Endothelial cell of umbilical vein (primary cell): ENCODE data around the gene CCT8. TPM values are rescaled to one million over a fixed set of nuclear protein-coding genes. Genes with fewer than 3 reads are reported as not detected.

ENCODE experiments used
- BruUV-seq: library from RNA; stranded (reverse); fragments of 400-500 nt; replicated peaks from 2 replicates; lab custom pipeline; 2021; lab: Mats Ljungman, UMichigan
- CTCF ChIA-PET: fragments of 300-600, 350-600 bp; sonication (Branson Sonifier 250); formaldehyde crosslinking; loops from one replicate; lab custom pipeline; 2021; ENCODE audit warnings: antibody characterized with exemption, inconsistent platforms; lab: Charles Lee
- POLR2A ChIA-PET: fragments of 300-600, 350-600 bp; sonication (Branson Sonifier 250); formaldehyde crosslinking; loops from one replicate; lab custom pipeline; 2021; ENCODE audit warnings: antibody characterized with exemption, inconsistent platforms; lab: Charles Lee
- DNase-seq: peaks from one replicate; pipeline ENCODE4 v3.0.0-alpha.2; 2011; ENCODE audit warnings: low read depth, low spot score
- FAIRE-seq: peaks from 2 replicates; lab custom pipeline; 2011; peaks lifted over from hg19 to GRCh38; lab: Jason Lieb, UNC
- H2AFZ ChIP-seq: 2 replicates; pipeline ENCODE4 v1.6.0; 2012; ENCODE audit warnings: low read depth, low read length, control low read depth, inconsistent platforms
- H3K27ac ChIP-seq: 2 replicates; pipeline ENCODE4 v1.5.1; 2011; ENCODE audit warnings: low read depth, mild to moderate bottlenecking, control low read depth, low read length, moderate library complexity; ENCODE audit not compliant: insufficient read depth
- H3K27me3 ChIP-seq, 2 experiments: 2 replicates each; pipeline versions ENCODE4 v1.6.0 to v1.6.1; 2011; ENCODE audit warnings: low read length in 2 of 2, mixed read lengths in 1 of 2; ENCODE audit not compliant: control insufficient read depth in 2 of 2, insufficient read depth in 2 of 2
- H3K36me3 ChIP-seq, 2 experiments: 2 replicates in 1 of 2; 3 replicates in 1 of 2; pipeline ENCODE4 v1.5.1; 2011; ENCODE audit warnings: low read length in 2 of 2, mild to moderate bottlenecking in 1 of 2, moderate library complexity in 1 of 2; ENCODE audit not compliant: control insufficient read depth in 2 of 2, insufficient read depth in 2 of 2; ENCODE audit errors: extremely low read depth in 1 of 2
- H3K4me1 ChIP-seq: 3 replicates; pipeline ENCODE4 v1.5.1; 2011; ENCODE audit warnings: mild to moderate bottlenecking, low read length; ENCODE audit not compliant: control insufficient read depth, insufficient read depth; ENCODE audit errors: extremely low read depth
- H3K4me2 ChIP-seq: 2 replicates; pipeline ENCODE4 v1.6.1; 2011; ENCODE audit warnings: low read length, control low read depth, mixed read lengths; ENCODE audit not compliant: insufficient read depth
- H3K4me3 ChIP-seq, 3 experiments: fragments of 200-600 bp in 1 of 3; sonication (generic), shearing (Covaris generic) in 1 of 3; replicated peaks in 1 of 3; 2 replicates each; pipeline ENCODE4 v1.5.1; 2011 to 2016; ENCODE audit warnings: control low read depth in 3 of 3, low read length in 3 of 3, mild to moderate bottlenecking in 2 of 3, inconsistent platforms in 1 of 3, low read depth in 1 of 3, moderate library complexity in 1 of 3; ENCODE audit not compliant: insufficient read depth in 1 of 3
- H3K79me2 ChIP-seq: 2 replicates; pipeline ENCODE4 v1.6.0; 2012; ENCODE audit warnings: low read length, inconsistent platforms; ENCODE audit not compliant: control insufficient read depth, insufficient read depth
- H3K9ac ChIP-seq: replicated peaks from 2 replicates; pipeline ENCODE3; 2011; ENCODE audit warnings: low read length, control low read depth; ENCODE audit not compliant: insufficient read depth; ENCODE audit errors: extremely low read depth
- H3K9me1 ChIP-seq: replicated peaks from 3 replicates; pipeline ENCODE4 v1.6.0; 2011; ENCODE audit warnings: mild to moderate bottlenecking, low read length; ENCODE audit not compliant: control insufficient read depth, insufficient read depth; ENCODE audit errors: extremely low read depth
- H3K9me3 ChIP-seq: replicated peaks from 2 replicates; pipeline ENCODE4 v1.5.1; 2012; ENCODE audit warnings: low read length, inconsistent platforms; ENCODE audit not compliant: control insufficient read depth, insufficient read depth
- H4K20me1 ChIP-seq: replicated peaks from 2 replicates; pipeline ENCODE3; 2011; ENCODE audit warnings: mild to moderate bottlenecking, low read length; ENCODE audit not compliant: control insufficient read depth, insufficient read depth; ENCODE audit errors: extremely low read depth
- EZH2 ChIP-seq: IDR thresholded peaks from 2 replicates; pipeline ENCODE4 v1.6.1; 2012; ENCODE audit warnings: borderline replicate concordance, low read depth, mild to moderate bottlenecking, moderate library complexity, low read length, inconsistent platforms; ENCODE audit not compliant: severe bottlenecking
- FOS ChIP-seq: IDR thresholded peaks from 2 replicates; pipeline ENCODE4 v1.6.1; 2011; ENCODE audit warnings: mild to moderate bottlenecking, low read length, moderate library complexity, borderline replicate concordance; ENCODE audit not compliant: insufficient read depth
- GATA2 ChIP-seq: IDR thresholded peaks from 2 replicates; pipeline ENCODE4 v1.7.0; 2011; ENCODE audit warnings: low read depth, mild to moderate bottlenecking, moderate library complexity, mixed read lengths, low read length; ENCODE audit not compliant: insufficient read length, insufficient read depth
- JUN ChIP-seq: IDR thresholded peaks from 2 replicates; pipeline ENCODE4 v1.6.1; 2011; ENCODE audit warnings: borderline replicate concordance, low read depth; ENCODE audit not compliant: insufficient read length, insufficient read depth
- MYC ChIP-seq: IDR thresholded peaks from one replicate; pipeline ENCODE4 v1.6.1; 2011; ENCODE audit warnings: mild to moderate bottlenecking, low read depth, low read length
- POLR2AphosphoS5 ChIP-seq: IDR thresholded peaks from 2 replicates; pipeline ENCODE4 v1.6.1; 2012; ENCODE audit warnings: low read depth, mild to moderate bottlenecking, control low read depth, low read length, moderate library complexity; ENCODE audit not compliant: insufficient read depth
- dilution Hi-C: fragments of 300-500 bp; cut with MboI; formaldehyde crosslinking; loops from one replicate; pipeline ENCODE4 v1.15.0; 2019; ENCODE audit warnings: low sequenced_read_pairs; ENCODE audit not compliant: extremely low pct_ligation_motif_present
- intact Hi-C: fragments of 100-400 bp; cut with micrococcal nuclease; formaldehyde crosslinking; loops from one replicate; pipeline ENCODE4 v1.10.0; 2022
- polyA plus RNA-seq, 4 experiments: library from polyadenylated mRNA; depleted of rRNA in 3 of 4; stranded (reverse) in 3 of 4; unstranded in 1 of 4; fragments of >200 nt; gene quantifications; 2 replicates each; pipeline versions ENCODE4 v1.2.1 to v1.2.3, GENCODE V29; 2011 to 2012; ENCODE audit warnings: missing spikeins in 1 of 4
- total RNA-seq: library from RNA; stranded (reverse); gene quantifications from 2 replicates; pipeline ENCODE4 v1.2.3, GENCODE V29; 2021
- TF ChIP-seq, protein P1 (sequence below): IDR thresholded peaks from 2 replicates; pipeline ENCODE4 v1.6.1; 2011; ENCODE audit not compliant: insufficient read depth, insufficient read length
- TF ChIP-seq, protein P2 (sequence below), 2 donors: IDR thresholded peaks; 1 replicate in 1 of 2; 2 replicates in 1 of 2; pipeline ENCODE4 v1.5.1; 2011; ENCODE audit warnings: low read length in 2 of 2, mild to moderate bottlenecking in 2 of 2, moderate library complexity in 2 of 2, control low read depth in 1 of 2, inconsistent platforms in 1 of 2, low read depth in 1 of 2; ENCODE audit not compliant: insufficient read depth in 1 of 2; ENCODE audit errors: extremely low read depth in 1 of 2

The CCT8 gene
- total and polyA plus RNA-seq, 2 donors (not counting 3 experiments of a cell fraction or from before 2014, with no cell fraction given): 102 to 212 TPM

DNA sequence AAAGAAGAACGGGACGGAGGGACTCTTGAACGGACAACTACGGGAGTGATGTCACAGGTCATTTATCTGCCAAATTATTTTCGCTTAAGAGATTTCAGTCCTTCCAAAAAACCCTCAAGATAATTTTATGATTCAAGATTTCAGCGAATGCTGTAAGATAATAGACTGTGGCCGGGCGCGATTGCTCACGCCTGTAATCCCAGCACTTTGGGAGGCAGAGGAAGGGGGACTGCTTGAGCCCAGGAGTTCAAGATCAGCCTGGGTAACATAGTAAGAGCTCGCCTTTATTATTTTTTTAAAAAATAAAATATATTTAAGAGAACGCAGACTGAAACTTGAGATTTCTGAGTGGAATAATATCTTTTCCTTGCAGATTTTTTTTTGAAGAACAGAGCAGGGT, 54.9 kb downstream of the CCT8 start:
- Histone ChIP-seq H3K79me2 (peaks cover 14% of the 10 kb centered on the region), H3K9me1 (no peaks in the 10 kb centered on the region), H3K4me2 (peak overlapping the region; percentile 98), H4K20me1 (no peaks in the 10 kb centered on the region), H3K27me3 (no peaks in the 10 kb centered on the region), H3K27ac (peak overlapping the region; percentile 78), H3K4me1 (peaks cover 11% of the 10 kb centered on the region), H3K9me3 (no peaks in the 10 kb centered on the region), H3K36me3 (peaks cover 0 to 2% of the 10 kb centered on the region in 2 experiments), H2AFZ (peak overlapping the region; percentile 92), H3K9ac (peak overlapping the region; percentile 85), H3K4me3 (peak overlapping the region; percentile 33 to 96 (median 87))
- peak; percentile 15 for DNase-seq
- CTCF ChIA-PET: interaction anchor here (1.0 kb wide), 1 partner anchor 16 kb away, joined by 7 read pairs; no protein-coding TSS in a partner anchor
- TF ChIP-seq POLR2AphosphoS5 (no peak), FOS (no peak)
- BruUV-seq: no TSS peak
- intact Hi-C loops: no loop called here
- POLR2A ChIA-PET: interaction anchor here (0.9 to 1.5 kb wide), 3 partner anchors 16 to 19 kb away, joined by 3 to 6 read pairs (median 3); no protein-coding TSS in a partner anchor
- dilution Hi-C loops: no loop called here
- no peak for FAIRE-seq

DNA sequence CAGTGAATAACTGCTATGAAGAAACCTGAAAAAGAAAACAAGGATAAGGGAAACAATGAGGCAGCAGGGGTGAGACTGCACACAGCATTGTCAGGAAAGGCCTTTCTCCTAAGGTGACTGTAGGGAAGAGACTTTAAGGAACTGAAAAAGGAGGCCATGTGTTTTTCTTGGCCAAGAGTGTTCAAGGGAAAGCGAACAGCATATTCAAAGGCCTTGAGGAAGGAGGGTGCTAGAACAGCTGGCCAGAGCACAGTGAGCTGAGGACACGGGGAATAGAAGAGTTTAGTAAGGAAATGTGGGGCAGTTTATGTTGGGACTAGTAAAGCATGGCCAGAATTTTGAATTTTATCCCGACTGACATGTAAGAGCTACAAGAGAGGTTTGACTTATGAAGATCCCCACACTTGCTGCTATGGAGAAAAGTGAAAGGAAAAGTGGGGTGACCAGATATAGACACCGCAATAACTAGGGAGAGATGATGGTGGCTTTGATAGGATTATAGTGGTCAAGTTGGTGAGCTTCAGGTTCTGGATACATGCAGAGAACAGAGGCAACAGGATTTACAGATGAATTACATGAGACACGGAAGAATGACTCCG, 55.7 kb downstream of the CCT8 start:
- Histone ChIP-seq H3K4me2 (peak overlapping the region; percentile 98), H3K9ac (peak overlapping the region; percentile 85), H3K79me2 (peaks cover 14% of the 10 kb centered on the region), H3K9me1 (no peaks in the 10 kb centered on the region), H4K20me1 (no peaks in the 10 kb centered on the region), H3K4me1 (peaks cover 11% of the 10 kb centered on the region), H3K4me3 (peak overlapping the region in 2 of 3 experiments; percentile 87 to 96), H3K27ac (peak overlapping the region; percentile 15), H3K36me3 (peaks cover 0 to 2% of the 10 kb centered on the region in 2 experiments), H3K9me3 (no peaks in the 10 kb centered on the region), H3K27me3 (no peaks in the 10 kb centered on the region), H2AFZ (peak overlapping the region; percentile 11)
- intact Hi-C loops (no loop called here), dilution Hi-C loops (no loop called here)
- CTCF ChIA-PET: no interaction called here
- DNase-seq (peak; percentile 82), FAIRE-seq (peak; percentile 63)
- BruUV-seq: no TSS peak
- POLR2A ChIA-PET: interaction anchor here (1.5 kb wide), 1 partner anchor 15 kb away, joined by 6 read pairs; no protein-coding TSS in a partner anchor
- no peak for TF ChIP-seq MYC
- no peak for TF ChIP-seq POLR2AphosphoS5
- TF ChIP-seq, protein P1, sequence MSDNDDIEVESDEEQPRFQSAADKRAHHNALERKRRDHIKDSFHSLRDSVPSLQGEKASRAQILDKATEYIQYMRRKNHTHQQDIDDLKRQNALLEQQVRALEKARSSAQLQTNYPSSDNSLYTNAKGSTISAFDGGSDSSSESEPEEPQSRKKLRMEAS: no peak
- TF ChIP-seq, protein P2, sequence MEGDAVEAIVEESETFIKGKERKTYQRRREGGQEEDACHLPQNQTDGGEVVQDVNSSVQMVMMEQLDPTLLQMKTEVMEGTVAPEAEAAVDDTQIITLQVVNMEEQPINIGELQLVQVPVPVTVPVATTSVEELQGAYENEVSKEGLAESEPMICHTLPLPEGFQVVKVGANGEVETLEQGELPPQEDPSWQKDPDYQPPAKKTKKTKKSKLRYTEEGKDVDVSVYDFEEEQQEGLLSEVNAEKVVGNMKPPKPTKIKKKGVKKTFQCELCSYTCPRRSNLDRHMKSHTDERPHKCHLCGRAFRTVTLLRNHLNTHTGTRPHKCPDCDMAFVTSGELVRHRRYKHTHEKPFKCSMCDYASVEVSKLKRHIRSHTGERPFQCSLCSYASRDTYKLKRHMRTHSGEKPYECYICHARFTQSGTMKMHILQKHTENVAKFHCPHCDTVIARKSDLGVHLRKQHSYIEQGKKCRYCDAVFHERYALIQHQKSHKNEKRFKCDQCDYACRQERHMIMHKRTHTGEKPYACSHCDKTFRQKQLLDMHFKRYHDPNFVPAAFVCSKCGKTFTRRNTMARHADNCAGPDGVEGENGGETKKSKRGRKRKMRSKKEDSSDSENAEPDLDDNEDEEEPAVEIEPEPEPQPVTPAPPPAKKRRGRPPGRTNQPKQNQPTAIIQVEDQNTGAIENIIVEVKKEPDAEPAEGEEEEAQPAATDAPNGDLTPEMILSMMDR (IDR thresholded peaks at IDR 0.05; ENCODE audit: extremely low read depth in 1 of 2, insufficient read depth in 1 of 2, low read depth in 1 of 2, low read length in 2 of 2): no peak
- TF ChIP-seq FOS: no peak
- no peak for TF ChIP-seq GATA2
- no peak for TF ChIP-seq EZH2
- no peak for TF ChIP-seq JUN
